HG02642 (cell line): Measurements from ENCODE around the gene PRKN.

Source experiments
- ATAC-seq: cut with Tn5 transposase; IDR thresholded peaks from one replicate; pipeline ENCODE4 v1.9.1; 2021; ENCODE audit warnings: mild to moderate bottlenecking; ENCODE audit not compliant: unreplicated experiment, poor library complexity

Gene PRKN

DNA sequence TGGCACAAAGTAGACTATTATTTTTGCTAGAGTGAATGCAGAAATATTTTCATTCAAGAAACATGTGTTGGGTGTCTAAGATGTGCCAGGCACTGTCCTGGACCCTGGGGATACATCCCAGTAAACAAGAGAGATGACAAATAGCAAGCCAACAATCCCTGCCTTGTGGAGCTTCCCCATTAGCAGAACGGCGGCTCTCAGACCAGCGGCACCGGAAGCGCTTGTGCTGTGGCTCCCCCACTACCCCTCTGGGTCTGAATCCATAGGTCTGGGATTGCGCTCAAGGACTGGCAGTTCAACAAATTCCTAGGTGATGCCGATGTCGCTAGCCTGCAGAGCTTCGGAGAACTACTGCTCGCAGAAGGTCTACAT, 1355.2 kb downstream of the PRKN start:
- ATAC-seq, result no peak

- peak; percentile 83 for ATAC-seq
Measured at GRCh38 chr6:161370880-161371279, 1356.7 kb downstream of the PRKN start.

- ATAC-seq, result no peak
Measured at GRCh38 chr6:161369339-161369738, 1358.2 kb downstream of the PRKN start.

DNA sequence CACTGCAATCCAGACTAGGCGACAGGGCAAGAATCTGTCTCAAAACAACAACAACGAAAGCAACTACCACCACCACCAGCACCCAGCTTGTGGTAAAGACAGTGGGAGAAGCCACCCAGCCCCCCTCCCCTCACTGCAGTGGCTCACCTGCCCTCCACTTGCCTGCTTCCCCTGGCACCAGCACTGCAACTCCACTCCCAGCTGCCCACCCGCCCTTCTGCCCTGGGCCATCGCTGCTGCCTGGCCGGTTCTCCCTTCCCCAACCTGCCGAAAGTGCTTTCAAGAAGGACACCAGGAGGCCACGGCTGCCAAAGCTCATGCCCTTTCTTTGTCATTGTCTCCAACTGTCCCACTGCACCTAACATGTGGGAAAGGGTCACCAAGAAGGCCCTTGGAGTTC, 1359.1 kb downstream of the PRKN start:
- ATAC-seq, result no peak

DNA sequence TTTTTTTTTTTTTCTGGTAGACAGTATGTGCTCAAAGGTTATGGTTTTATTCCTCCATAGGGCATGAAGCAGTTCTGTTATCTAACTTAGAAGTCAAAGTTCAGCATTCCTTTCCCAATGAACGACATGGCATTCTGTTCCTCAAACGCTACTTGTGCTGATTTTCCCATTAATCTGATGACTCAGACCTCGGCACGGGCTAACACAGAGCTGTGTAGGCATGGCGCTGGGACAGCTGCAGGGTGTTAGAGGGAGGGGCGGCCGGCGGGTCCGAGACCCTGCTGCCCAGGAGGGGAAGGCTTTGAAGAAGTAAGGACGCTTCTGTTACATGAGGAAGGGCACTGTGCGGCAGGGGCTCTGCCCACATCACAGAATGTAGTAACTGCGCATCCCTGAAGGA, 1360.1 kb downstream of the PRKN start:
- ATAC-seq, result no peak

- no peak for ATAC-seq
Measured at GRCh38 chr6:161366301-161366923, 1361.2 kb downstream of the PRKN start.

GRCh38 chr6:161365633-161366032, 1361.9 kb downstream of the PRKN start:
- ATAC-seq, result no peak

DNA sequence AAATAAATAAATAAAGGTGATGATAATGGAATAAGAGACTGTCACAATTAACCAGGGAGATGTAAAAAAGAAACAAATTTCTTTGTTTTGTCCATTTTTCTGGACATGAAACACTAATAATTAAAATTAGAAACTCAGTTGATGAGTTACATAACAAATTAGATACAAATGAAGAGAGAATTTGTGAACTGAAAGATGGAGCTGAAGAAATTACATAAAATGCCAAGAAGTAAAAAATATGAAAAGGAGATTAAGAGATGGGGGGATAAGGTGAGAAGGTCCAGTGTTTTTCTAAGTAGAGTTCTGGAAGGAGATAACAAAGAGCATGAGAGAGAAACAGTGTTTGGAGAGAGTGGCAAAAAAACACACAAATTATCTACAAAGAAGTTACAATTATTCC, 1364.3 kb downstream of the PRKN start:
- no peak for ATAC-seq

GRCh38 chr6:161362266-161362665, 1365.3 kb downstream of the PRKN start:
- ATAC-seq, result no peak

DNA sequence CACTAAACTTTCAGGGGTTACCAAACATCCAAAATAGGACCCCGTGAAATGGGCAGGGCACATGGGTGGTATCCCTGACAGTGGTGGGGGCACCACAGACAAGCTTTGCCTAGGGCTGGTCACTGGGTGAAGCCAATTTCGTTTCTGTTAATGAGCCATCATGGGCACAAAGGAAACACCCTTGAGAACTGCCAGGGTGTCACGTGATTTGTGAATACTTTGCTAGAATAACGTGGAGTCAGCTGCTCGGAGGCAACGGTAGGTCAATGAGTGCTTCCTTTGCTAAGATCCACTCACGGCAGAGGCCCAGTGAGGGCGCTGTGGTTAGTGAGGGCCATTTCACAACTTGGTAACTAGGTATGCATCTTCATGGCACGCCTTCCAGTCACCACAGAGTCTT, 1366.0 kb downstream of the PRKN start:
- no peak for ATAC-seq

DNA sequence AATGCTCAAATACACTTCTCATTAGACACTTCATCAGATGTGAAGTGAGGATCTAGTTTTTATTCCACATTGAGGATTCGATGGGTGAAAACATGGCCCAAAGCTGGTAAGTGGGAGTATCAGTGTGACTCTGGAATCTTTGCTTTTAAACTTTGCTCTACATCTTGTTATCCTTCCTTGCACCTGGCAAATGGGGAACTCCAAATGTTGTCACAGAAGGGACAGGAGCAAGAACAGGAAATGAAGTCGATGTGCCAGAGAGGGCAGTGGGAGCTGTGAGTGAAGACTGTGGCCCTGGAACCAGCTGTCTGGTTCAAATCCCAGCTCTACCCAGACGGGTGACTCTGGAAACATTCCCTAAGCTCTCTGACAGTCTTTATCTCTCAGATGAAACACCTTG, 1367.0 kb downstream of the PRKN start:
- no peak for ATAC-seq

DNA sequence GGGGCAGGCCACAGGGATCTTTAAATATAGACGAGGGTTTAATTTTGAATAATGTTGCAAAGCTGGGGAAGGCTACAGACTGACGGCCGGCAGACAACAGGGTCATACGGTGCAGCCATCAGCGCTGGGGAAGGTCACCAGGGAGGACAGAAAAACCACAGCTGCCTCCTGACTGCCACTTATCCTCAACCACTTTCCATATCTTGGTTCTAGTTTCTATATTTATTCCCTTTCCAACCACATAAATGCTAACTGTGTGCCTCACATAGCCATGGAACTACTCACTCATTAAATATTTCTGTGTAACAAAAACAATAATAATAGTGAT, 1368.0 kb downstream of the PRKN start:
- ATAC-seq, result no peak

DNA sequence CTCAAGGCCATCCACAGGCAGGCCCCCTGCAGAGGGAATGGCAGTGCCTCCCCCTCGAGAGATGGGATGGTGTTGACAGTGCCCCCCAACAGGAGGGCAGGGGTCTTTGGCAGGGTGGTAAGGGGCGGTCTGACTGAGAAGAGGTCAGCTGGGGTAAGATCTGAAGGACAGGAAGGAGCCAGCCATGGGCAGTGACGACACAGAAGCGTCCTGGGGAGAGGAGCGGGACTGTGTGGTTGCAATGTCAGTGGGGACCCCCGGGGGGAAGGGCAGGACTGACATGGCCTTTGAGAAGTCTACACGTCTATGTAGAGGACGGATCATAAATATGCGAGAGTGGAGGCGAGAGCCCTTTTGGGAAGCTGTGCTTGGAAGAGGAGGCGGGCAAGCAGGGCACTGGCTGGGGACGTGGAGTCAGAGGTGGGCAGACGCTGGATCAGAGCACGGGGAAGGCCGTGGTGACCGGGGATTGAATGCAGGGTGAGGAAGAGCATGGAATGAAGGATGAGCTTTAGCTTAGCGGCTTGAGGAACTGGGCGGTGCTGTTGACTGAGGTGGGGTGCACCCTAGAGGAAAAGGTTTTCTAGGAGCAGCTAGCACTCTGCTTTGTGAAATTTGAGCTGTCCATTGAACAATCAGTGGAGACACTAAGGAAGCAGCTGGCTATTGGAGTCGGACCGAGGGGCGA, 1371.3 kb downstream of the PRKN start:
- ATAC-seq, result no peak

DNA sequence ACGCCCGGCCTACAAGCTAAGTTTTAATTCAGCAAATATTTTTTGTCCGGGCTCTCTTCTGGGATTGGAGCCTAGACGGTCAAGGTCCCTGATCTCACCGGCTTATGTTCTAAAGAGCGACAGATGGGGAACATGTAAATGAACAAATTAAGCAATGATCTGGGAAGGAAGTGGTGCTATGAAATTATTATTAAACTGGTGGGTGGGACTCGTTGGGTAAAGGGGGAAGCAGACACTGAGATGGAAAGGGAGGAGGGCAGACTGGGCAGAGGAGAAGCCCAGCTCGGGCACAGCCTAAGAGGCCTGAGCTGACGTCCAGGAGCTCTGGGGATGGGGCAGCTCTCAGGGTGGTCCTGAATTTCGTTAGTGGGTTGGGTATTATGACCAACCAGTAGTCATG, 1371.9 kb downstream of the PRKN start:
- ATAC-seq, result no peak

DNA sequence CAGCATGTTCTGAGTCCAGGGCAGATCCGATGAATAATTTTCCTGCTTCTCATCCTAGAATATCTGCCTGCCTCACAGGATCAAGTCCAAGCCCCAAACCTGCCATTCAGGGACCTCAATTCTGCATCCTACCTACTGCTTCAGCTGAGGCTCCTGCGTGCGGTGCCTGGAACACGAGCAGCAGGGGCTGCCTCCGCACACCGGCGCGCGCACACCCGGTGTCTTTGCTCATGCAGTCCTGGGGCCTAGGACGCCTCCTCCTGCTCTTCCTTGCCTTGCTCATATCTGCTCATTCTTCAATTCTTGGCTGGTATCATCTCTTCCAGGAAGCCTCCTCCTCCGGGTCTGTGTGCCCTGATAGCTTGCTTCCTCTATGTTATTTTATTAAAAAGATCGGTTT, 1372.6 kb downstream of the PRKN start:
- no peak for ATAC-seq

DNA sequence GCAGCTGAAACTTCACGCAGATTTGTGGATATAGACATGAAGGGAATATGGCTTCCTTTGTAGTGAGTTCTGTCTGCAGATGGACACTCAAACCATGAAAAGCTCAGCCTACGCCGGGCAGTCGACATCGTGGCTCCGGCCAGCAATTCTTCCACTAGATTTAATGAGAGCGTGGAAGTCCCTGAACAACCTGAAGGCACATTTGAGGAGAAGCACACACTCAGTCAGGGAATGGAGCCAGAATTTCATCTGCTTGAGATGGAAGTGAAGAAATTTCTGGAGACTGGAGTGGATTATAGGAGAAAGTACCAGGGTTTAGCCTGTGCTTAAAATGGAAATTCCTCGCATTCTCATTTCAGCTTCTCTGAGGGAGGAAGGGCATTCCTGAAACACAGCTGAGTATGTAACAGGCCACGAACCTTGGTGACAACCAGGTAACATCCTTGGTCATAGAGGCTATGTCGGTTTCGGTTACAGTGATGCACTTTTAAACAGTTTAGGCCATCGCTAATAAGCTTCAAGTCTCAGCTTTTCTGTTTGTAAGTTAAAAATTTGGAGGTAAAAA, 1373.2 kb downstream of the PRKN start:
- no peak for ATAC-seq

GRCh38 chr6:161353208-161353613, 1374.4 kb downstream of the PRKN start:
- no peak for ATAC-seq

- no peak for ATAC-seq
Measured at GRCh38 chr6:161351858-161352257, 1375.7 kb downstream of the PRKN start.

DNA sequence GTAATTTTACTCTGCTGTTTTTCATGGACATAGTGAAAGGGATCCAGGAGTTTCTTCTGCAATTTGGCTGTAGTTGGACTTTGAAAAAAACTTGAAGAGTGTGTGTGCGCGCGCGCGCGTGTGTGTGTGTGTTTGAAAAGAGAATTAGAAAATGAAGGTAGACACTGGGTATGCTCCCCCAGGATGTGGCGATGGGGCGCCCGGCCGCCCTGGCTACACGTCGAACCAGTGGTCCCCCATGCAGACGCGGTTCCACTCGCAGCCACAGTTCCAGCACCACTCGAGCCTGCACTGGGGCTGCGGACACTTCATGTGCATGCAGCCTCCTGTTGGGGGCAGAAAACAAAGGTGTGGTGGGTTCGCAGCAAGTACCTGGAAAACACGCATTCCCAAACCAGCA, 1377.7 kb downstream of the PRKN start:
- no peak for ATAC-seq

DNA sequence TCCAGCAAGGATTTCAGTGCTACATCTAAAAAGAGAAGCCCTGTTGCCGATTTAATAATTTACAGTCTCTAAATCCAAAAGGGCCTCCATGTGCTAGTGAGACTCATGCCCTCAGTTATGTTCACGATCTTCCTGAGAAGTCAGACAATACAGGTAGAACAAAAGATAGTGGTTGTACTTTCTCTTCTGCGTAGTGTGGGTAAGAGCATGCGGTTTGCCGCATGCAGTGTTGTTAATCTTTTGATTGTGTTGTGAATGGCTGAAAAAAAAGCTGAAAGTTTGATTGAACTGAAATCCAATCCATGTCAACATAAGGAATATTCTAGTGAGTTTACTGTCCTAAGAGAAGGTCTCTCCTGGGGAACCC, 1379.0 kb downstream of the PRKN start:
- ATAC-seq, result no peak

GRCh38 chr6:161347988-161348627, 1379.5 kb downstream of the PRKN start:
- no peak for ATAC-seq

- ATAC-seq, result no peak
Measured at GRCh38 chr6:161347125-161347524, 1380.4 kb downstream of the PRKN start.
